HG02870 (cell line): ENCODE data around the gene ADAMTSL3.

Source experiments
- ATAC-seq: cut with Tn5 transposase; IDR thresholded peaks from one replicate; pipeline ENCODE4 v1.9.1; 2021; ENCODE audit warnings: mild to moderate bottlenecking, moderate library complexity; ENCODE audit not compliant: unreplicated experiment

ADAMTSL3 gene, protein sequence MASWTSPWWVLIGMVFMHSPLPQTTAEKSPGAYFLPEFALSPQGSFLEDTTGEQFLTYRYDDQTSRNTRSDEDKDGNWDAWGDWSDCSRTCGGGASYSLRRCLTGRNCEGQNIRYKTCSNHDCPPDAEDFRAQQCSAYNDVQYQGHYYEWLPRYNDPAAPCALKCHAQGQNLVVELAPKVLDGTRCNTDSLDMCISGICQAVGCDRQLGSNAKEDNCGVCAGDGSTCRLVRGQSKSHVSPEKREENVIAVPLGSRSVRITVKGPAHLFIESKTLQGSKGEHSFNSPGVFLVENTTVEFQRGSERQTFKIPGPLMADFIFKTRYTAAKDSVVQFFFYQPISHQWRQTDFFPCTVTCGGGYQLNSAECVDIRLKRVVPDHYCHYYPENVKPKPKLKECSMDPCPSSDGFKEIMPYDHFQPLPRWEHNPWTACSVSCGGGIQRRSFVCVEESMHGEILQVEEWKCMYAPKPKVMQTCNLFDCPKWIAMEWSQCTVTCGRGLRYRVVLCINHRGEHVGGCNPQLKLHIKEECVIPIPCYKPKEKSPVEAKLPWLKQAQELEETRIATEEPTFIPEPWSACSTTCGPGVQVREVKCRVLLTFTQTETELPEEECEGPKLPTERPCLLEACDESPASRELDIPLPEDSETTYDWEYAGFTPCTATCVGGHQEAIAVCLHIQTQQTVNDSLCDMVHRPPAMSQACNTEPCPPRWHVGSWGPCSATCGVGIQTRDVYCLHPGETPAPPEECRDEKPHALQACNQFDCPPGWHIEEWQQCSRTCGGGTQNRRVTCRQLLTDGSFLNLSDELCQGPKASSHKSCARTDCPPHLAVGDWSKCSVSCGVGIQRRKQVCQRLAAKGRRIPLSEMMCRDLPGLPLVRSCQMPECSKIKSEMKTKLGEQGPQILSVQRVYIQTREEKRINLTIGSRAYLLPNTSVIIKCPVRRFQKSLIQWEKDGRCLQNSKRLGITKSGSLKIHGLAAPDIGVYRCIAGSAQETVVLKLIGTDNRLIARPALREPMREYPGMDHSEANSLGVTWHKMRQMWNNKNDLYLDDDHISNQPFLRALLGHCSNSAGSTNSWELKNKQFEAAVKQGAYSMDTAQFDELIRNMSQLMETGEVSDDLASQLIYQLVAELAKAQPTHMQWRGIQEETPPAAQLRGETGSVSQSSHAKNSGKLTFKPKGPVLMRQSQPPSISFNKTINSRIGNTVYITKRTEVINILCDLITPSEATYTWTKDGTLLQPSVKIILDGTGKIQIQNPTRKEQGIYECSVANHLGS (N-terminal part only)

DNA sequence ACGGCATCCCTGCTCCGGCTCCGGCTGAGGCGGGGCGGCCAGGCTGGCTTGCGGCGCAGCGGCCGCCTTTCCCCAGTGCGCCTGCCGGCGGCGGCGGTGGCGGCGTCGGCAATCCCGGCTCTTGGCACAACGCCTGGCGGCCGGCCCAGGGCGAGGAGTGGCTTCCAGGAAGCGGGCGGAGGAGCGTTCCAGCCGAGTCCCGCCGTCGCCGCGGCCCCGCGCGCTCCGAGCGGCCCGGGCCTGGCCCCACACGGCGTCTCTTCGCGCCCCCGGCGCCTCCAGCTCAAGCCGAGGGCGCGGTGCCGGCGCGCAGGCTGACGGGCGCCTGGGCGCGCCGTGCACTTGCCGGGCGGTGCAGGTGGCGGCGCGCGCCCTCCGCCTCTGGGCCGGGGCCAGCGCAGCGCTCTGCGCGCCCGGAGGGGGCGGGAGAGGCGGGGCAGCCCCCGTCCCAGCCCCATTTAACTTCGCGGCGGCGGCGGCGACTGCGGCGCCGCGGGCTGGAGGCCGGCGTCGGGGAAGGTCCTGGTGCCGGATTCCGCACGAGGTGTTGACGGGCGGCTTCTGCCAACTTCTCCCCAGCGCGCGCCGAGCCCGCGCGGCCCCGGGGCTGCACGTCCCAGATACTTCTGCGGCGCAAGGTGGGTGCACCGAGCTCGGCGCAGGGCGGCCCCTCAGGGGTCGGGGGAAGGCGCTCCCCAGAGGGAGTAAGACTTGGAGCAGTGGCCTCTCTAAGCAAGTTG is at the start of gene ADAMTSL3:
Gene ADAMTSL3 (plus strand): TSS at position 485 of the 740 bp plus-strand sequence. CDS start 1,639 bp downstream, outside the sequence.
- no peak for ATAC-seq

- ATAC-seq, result no peak
Measured at GRCh38 chr15:83604549-83604948, 49.4 kb upstream of the ADAMTSL3 start.

DNA sequence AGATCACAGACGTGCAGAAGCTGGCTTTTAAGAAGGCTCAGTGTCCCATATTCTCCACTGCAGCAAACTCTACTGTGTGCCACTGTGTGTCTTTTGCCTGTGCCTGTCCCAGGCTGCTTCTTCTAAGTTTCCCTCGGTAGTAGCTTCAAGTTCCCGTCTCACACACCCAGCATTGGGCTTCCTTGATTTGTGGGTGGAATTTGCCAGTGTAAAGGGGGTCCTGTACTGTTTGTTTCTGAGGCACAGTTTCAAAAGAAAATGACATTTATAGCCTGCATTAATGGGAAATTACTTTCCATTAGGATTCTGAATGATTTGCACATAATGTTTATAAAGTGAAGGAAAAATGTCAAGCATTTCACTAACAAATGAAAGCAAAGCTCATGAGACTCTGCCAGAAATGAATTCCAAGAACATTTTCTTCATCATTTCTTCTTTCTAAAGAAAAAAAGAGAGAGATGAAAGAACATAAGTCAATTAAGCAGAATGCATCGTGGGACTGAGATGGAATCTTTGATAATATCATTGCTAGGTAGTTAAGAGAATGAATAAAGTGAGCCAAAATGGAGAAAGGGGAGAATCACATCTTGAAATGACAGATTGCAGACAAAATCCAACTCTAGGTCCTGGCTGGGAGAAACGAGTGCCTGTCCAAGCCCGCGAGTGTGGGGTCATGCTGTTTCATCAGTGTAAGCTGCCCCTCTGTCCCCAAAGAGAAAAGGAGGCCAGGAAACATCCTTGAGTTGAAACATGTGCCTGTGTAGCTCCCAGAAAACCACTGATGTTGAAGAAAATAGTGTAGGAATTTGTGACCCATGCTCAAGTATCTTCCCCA is 48.6 kb upstream of the ADAMTSL3 start:
- no peak for ATAC-seq

DNA sequence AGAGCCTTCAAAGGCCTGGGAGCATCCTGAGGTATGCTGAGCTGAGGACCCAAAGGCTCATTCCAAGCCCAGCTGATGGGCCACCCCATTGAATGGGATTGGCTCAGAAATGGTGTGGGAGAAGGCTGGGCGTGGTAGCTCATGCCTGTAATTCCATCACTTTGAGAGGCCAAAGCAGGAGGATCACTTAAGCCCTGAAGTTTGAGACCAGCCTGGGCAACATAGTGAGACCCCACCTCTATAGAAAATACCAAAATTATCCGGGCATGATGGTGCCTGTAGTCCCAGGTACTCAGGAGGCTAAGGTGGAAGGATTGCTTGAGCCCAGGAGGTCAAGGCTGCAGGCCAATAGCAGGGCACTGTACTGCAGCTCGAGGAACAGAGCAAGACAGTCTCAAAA is 43.8 kb upstream of the ADAMTSL3 start:
- no peak for ATAC-seq

GRCh38 chr15:83610901-83611685 is 42.8 kb upstream of the ADAMTSL3 start:
- ATAC-seq, result no peak

- no peak for ATAC-seq
Measured at GRCh38 chr15:83612226-83612625, 41.7 kb upstream of the ADAMTSL3 start.

GRCh38 chr15:83612898-83613635 is 40.9 kb upstream of the ADAMTSL3 start:
- ATAC-seq, result no peak

DNA sequence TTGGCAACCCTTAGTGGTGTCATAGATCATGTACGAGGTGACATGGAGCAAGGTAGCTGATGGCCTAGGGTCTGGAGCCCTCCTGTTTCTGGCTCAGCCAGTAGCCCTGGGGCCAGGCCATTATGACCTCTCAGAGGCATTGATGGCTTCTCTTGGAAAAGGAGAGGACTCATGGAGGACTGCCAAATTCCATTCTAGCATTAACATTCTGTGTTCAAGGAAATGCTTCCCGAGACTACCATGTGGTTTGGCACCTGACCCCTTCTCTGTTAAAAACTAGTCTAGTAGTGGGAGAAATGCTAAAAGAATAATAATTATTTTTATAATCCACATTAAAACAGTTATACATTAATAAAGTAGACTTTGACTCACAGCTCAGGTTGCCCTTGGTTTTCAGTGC is 40.2 kb upstream of the ADAMTSL3 start:
- ATAC-seq, result no peak

DNA sequence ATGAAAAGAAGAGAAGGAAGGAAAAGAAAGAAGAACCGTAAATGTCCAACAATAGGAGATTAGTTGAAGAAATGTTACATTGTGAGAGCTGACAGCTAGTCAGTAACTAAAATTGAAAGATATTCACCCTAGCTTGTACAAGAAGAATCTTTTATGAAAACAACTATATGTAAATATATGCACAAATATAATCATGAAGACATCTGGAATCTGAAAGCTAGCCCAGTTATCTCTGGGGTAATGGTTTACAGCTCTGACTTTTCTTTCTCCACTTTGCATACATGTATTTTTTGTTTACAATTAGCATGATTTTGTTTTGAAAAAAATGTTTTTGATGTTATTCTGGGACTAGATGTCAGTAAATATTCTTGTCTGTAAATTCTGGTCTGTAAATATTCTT is 37.1 kb upstream of the ADAMTSL3 start:
- ATAC-seq, result no peak

GRCh38 chr15:83626171-83626802 is 27.6 kb upstream of the ADAMTSL3 start:
- no peak for ATAC-seq

GRCh38 chr15:83631534-83631933 is 22.4 kb upstream of the ADAMTSL3 start:
- no peak for ATAC-seq

- no peak for ATAC-seq
Measured at GRCh38 chr15:83643201-83643600, 10.7 kb upstream of the ADAMTSL3 start.

DNA sequence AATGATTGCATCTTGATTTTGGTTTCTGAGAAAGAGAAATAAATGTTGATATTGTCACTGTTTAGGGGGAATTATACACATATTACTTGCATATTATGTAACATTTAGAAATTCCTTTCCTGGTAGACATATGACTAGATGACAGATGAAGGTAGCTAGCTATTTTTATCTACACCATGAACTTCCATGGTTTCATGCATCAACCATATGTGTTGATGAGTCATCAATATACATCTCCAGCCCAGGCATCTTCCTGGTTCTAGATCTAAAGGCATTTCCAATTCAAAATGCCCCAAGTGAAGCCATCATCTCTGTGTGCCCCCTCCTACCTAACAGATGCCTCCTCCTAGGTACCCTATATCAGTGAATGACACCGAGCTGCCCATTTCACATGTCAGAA is 9.5 kb upstream of the ADAMTSL3 start:
- no peak for ATAC-seq

DNA sequence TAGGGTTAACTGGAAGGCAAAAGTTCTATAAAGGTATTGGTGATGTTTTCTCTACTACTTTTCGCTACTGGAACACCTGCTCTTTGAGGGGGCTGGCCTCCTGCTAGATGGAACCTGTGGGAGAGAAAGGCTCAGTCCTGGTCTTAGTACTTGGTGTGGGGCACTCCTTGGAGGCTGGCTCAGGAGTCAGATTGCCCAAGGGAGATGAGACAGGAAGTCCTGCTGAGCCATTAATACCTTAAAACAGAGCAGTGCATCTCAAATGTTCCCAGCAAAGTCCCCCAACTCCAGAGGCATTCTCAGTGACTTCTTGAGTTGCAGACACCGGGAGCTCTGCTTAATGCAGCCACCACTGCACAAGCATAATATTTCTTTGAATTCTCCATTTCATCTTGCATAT is 3.1 kb upstream of the ADAMTSL3 start:
- ATAC-seq, result no peak

DNA sequence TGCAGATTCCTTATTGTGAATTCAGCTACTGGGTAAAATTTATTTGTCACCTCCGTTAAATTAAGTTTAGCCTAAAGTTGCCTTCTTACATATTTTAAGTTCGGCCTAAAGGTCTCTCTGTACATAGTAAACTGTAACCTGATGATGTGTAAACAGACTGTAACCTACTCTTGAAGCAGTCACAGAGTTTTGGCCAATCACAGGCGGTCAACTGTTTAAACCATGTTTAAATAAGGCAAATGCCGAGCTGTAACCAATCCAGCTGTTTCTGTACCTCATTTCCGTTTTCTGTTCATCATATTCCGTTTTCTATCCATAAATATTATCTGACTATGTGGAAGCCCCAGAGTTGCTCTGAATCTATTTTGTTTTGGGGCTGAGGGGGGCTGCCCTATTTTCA is 2.4 kb upstream of the ADAMTSL3 start:
- ATAC-seq, result no peak

- ATAC-seq, result no peak
Measured at GRCh38 chr15:83652626-83653204, 1.2 kb upstream of the ADAMTSL3 start.

GRCh38 chr15:83653288-83653638 is 660 bp upstream of the ADAMTSL3 start:
- ATAC-seq, result no peak
